ENCODE data around the gene ADAMTS20.
"Not testable (repeated sequence)": the region's sequence is repeated elsewhere in the genome, so short reads cannot be mapped to it uniquely, and the experiment has no call there.

The ADAMTS20 gene

GRCh38 chr12:43360001-43360400 is 192.0 kb downstream of the ADAMTS20 start:
- not testable (repeated sequence) for H3K4me1 Mint-ChIP-seq; H3K27me3 Mint-ChIP-seq; H3K36me3 Mint-ChIP-seq; H3K4me3 Mint-ChIP-seq; H3K9me3 Mint-ChIP-seq; DNase-seq (ENCODE audit: low spot score in 2 of 2); ATAC-seq (ENCODE audit: low read depth); H3K27ac Mint-ChIP-seq

GRCh38 chr12:43357141-43357540 is 194.9 kb downstream of the ADAMTS20 start:
- ATAC-seq (ENCODE audit: low read depth) (no peak), DNase-seq (ENCODE audit: low spot score in 2 of 2) (no peak)
- Mint-ChIP-seq H3K4me3 (no peak overlapping the region), H3K9me3 (peaks cover 1% of the 10 kb centered on the region), H3K27me3 (no peaks in the 10 kb centered on the region), H3K27ac (no peak overlapping the region), H3K4me1 (no peaks in the 10 kb centered on the region), H3K36me3 (no peaks in the 10 kb centered on the region)

- Mint-ChIP-seq H3K9me3 (no peaks in the 10 kb centered on the region), H3K36me3 (no peaks in the 10 kb centered on the region), H3K4me1 (no peaks in the 10 kb centered on the region), H3K27ac (no peak overlapping the region), H3K27me3 (peaks cover 4% of the 10 kb centered on the region), H3K4me3 (no peak overlapping the region)
- DNase-seq (ENCODE audit: low spot score in 2 of 2), result no peak
- ATAC-seq (ENCODE audit: low read depth), result no peak
Measured at GRCh38 chr12:43352001-43352400, 200.0 kb downstream of the ADAMTS20 start.

- Mint-ChIP-seq H3K4me3 (no peak overlapping the region), H3K36me3 (peaks cover 4% of the 10 kb centered on the region), H3K27me3 (peaks cover 4% of the 10 kb centered on the region), H3K9me3 (peaks cover 6% of the 10 kb centered on the region), H3K27ac (no peak overlapping the region), H3K4me1 (no peaks in the 10 kb centered on the region)
- no peak for ATAC-seq (ENCODE audit: low read depth)
- DNase-seq (ENCODE audit: low spot score in 2 of 2), result no peak
Measured at GRCh38 chr12:43349863-43350262, 202.1 kb downstream of the ADAMTS20 start.

- no peaks in the 10 kb centered on the region for H3K4me1 Mint-ChIP-seq
- H3K27ac Mint-ChIP-seq, result no peak overlapping the region
- H3K4me3 Mint-ChIP-seq, result no peak overlapping the region
- peaks cover 4% of the 10 kb centered on the region for H3K27me3 Mint-ChIP-seq
- DNase-seq (ENCODE audit: low spot score in 2 of 2), result no peak
- H3K36me3 Mint-ChIP-seq, result peaks cover 4% of the 10 kb centered on the region
- peaks cover 13% of the 10 kb centered on the region for H3K9me3 Mint-ChIP-seq
- ATAC-seq (ENCODE audit: low read depth), result no peak
Measured at GRCh38 chr12:43348221-43348620, 203.8 kb downstream of the ADAMTS20 start.

- Mint-ChIP-seq H3K9me3 (peaks cover 13% of the 10 kb centered on the region), H3K4me1 (no peaks in the 10 kb centered on the region), H3K27ac (no peak overlapping the region), H3K4me3 (no peak overlapping the region), H3K27me3 (peaks cover 4% of the 10 kb centered on the region), H3K36me3 (peaks cover 4% of the 10 kb centered on the region)
- DNase-seq (ENCODE audit: low spot score in 2 of 2) (no peak), ATAC-seq (ENCODE audit: low read depth) (no peak)
Measured at GRCh38 chr12:43347026-43347425, 205.0 kb downstream of the ADAMTS20 start.

- Mint-ChIP-seq H3K4me3 (no peak overlapping the region), H3K27ac (no peak overlapping the region), H3K9me3 (peaks cover 13% of the 10 kb centered on the region), H3K36me3 (peaks cover 4% of the 10 kb centered on the region), H3K4me1 (no peaks in the 10 kb centered on the region), H3K27me3 (peaks cover 7% of the 10 kb centered on the region)
- DNase-seq (ENCODE audit: low spot score in 2 of 2), result no peak
- ATAC-seq (ENCODE audit: low read depth), result no peak
Measured at GRCh38 chr12:43345023-43345422, 207.0 kb downstream of the ADAMTS20 start.

GRCh38 chr12:43341785-43342313 is 210.2 kb downstream of the ADAMTS20 start:
- H3K4me1 Mint-ChIP-seq; ATAC-seq (ENCODE audit: low read depth); DNase-seq (ENCODE audit: low spot score in 2 of 2); H3K27me3 Mint-ChIP-seq; H3K36me3 Mint-ChIP-seq; H3K4me3 Mint-ChIP-seq; H3K27ac Mint-ChIP-seq: not testable (repeated sequence)
- H3K9me3 Mint-ChIP-seq, result peaks cover 13% of the 10 kb centered on the region

- Mint-ChIP-seq H3K4me1 (peaks cover 3% of the 10 kb centered on the region), H3K9me3 (peaks cover 1% of the 10 kb centered on the region), H3K27ac (no peak overlapping the region), H3K27me3 (peaks cover 4% of the 10 kb centered on the region), H3K4me3 (no peak overlapping the region), H3K36me3 (no peaks in the 10 kb centered on the region)
- ATAC-seq (ENCODE audit: low read depth) (no peak), DNase-seq (ENCODE audit: low spot score in 2 of 2) (no peak)
Measured at GRCh38 chr12:43338848-43339526, 213.0 kb downstream of the ADAMTS20 start.

GRCh38 chr12:43337571-43338444 is 214.2 kb downstream of the ADAMTS20 start:
- Mint-ChIP-seq H3K9me3 (no peaks in the 10 kb centered on the region), H3K27me3 (peaks cover 4% of the 10 kb centered on the region), H3K36me3 (no peaks in the 10 kb centered on the region), H3K27ac (no peak overlapping the region), H3K4me1 (peaks cover 3% of the 10 kb centered on the region), H3K4me3 (no peak overlapping the region)
- no peak for ATAC-seq (ENCODE audit: low read depth)
- no peak for DNase-seq (ENCODE audit: low spot score in 2 of 2)

GRCh38 chr12:43336962-43337555 is 214.9 kb downstream of the ADAMTS20 start:
- no peak for ATAC-seq (ENCODE audit: low read depth)
- no peak for DNase-seq (ENCODE audit: low spot score in 2 of 2)
- Mint-ChIP-seq H3K4me3 (no peak overlapping the region), H3K36me3 (no peaks in the 10 kb centered on the region), H3K9me3 (no peaks in the 10 kb centered on the region), H3K4me1 (peaks cover 3% of the 10 kb centered on the region), H3K27ac (no peak overlapping the region), H3K27me3 (peaks cover 4% of the 10 kb centered on the region)

- H3K9me3 Mint-ChIP-seq, result peaks cover 1% of the 10 kb centered on the region
- DNase-seq (ENCODE audit: low spot score in 2 of 2) (no peak), ATAC-seq (ENCODE audit: low read depth) (no peak)
- no peak overlapping the region for H3K27ac Mint-ChIP-seq
- no peaks in the 10 kb centered on the region for H3K36me3 Mint-ChIP-seq
- peaks cover 10% of the 10 kb centered on the region for H3K27me3 Mint-ChIP-seq
- H3K4me1 Mint-ChIP-seq, result peaks cover 2% of the 10 kb centered on the region
- no peak overlapping the region for H3K4me3 Mint-ChIP-seq
Measured at GRCh38 chr12:43333644-43334043, 218.4 kb downstream of the ADAMTS20 start.

GRCh38 chr12:43332977-43333640 is 218.9 kb downstream of the ADAMTS20 start:
- Mint-ChIP-seq H3K9me3 (peaks cover 1% of the 10 kb centered on the region), H3K27ac (no peak overlapping the region)

GRCh38 chr12:43331935-43332334 is 220.1 kb downstream of the ADAMTS20 start:
- ATAC-seq (ENCODE audit: low read depth), result no peak
- no peak overlapping the region for H3K4me3 Mint-ChIP-seq

More at GRCh38 chr12:43332977-43333640, 218.9 kb downstream of the ADAMTS20 start:
- DNase-seq (ENCODE audit: low spot score in 2 of 2) (no peak), ATAC-seq (ENCODE audit: low read depth) (no peak)
- no peak overlapping the region for H3K4me3 Mint-ChIP-seq
- H3K4me1 Mint-ChIP-seq, result peaks cover 2% of the 10 kb centered on the region
- no peaks in the 10 kb centered on the region for H3K36me3 Mint-ChIP-seq
- peaks cover 10% of the 10 kb centered on the region for H3K27me3 Mint-ChIP-seq

More at GRCh38 chr12:43331935-43332334, 220.1 kb downstream of the ADAMTS20 start:
- Mint-ChIP-seq H3K9me3 (peaks cover 4% of the 10 kb centered on the region), H3K27me3 (peaks cover 12% of the 10 kb centered on the region), H3K4me1 (peaks cover 2% of the 10 kb centered on the region), H3K27ac (no peak overlapping the region), H3K36me3 (no peaks in the 10 kb centered on the region)
- DNase-seq (ENCODE audit: low spot score in 2 of 2), result no peak
